Dermis microvascular lymphatic vessel endothelial cell (primary cell): ENCODE data around the gene MRC2. TPM values are rescaled to one million over a fixed set of nuclear protein-coding genes. Genes with fewer than 3 reads are reported as not detected.

Experiments used
- DNase-seq, 2 donors: peaks; one replicate each; pipeline versions ENCODE4 v3.0.0 to v3.0.0-alpha.2; 2010; ENCODE audit warnings: low read depth in 2 of 2
- total RNA-seq: library from RNA; depleted of rRNA; stranded (reverse); fragments of >200 nt; gene quantifications from 2 replicates; pipeline ENCODE4 v1.2.1, GENCODE V29; 2014

MRC2 gene
- total RNA-seq, 1 donor from 2014 or later: 9.2 TPM

DNA sequence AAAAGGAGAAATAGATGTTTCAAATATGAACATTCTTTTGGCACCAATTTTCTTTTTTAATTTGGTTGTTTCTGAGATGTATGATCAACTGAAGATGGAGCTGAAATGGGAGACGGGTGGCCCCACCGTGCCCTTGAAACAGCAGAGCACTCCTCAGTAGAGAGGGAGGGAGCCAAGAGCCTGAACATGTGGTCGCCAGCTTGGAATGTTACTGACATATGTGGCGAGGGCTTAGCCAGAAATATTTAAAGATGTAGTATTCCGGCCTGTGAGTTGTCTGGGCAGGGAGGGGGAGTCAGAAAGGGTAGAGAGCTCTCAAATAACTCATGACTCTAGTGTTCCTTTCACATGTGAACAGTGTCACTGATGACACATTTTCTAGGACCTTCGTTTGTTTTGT lies 13.3 kb upstream of the MRC2 start:
- DNase-seq: no peak

DNA sequence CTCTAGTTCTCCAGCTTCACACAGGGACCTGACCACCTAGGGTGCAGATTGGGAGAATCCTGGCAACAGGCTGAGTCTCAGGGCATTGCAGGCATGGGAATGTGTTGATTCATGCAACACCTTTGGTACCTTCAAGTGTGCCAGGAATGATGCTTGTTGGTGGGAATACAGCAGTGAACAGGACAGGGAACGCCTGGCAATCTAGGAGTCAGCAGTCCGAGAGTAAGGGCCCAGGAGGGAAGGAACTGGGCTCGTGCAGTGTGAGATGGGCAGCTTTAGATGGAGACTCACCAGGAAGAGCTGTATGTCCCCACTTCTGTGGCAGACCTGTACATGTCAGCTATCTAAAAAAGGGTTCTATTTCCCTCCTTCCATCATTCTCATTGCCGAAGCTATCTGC lies 12.0 kb upstream of the MRC2 start:
- DNase-seq: no peak

DNA sequence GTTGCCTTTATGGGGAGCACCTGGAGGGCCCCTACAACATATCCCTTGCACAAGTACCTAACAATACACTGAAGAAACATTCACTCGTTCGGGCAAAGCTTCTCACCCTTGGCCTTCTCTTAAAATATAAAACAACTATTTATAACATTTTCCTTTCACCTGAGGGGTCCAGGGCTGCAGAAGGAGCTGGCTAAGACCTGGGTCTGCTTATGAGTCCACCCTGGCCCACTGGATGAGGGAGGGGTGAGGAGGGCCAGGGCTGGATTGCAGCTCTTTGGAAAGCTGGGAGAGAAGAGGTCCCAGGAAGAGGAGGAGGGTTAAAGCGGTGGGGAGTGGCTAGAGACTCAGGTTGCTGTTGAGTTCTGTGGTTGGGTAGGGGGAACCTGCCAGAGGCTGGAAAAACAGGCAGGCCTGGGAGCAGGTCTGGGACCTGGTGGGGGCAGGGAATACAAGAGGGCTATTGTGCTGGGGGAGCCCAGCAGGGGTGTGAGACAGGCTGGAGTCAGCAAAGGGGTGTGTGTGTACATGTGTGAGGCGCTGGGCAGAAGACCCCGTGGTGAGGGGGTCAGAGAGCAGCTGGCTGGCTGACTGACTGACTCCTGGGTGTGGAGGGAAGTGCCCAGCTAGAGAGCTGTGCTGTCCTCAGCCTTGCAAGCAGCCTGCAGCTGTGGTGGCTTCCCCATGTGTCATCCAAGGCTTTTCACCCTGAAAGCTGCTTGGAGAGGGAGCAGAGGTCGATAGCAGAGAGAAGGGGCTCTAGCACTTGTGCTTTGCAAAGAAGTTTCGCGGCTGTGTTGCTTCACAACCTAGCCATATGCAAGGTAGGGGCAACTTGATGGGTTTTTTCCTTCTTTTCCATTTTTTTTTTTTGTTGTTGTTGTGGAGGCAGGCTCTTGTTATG lies 10.2 kb upstream of the MRC2 start:
- no peak for DNase-seq

DNA sequence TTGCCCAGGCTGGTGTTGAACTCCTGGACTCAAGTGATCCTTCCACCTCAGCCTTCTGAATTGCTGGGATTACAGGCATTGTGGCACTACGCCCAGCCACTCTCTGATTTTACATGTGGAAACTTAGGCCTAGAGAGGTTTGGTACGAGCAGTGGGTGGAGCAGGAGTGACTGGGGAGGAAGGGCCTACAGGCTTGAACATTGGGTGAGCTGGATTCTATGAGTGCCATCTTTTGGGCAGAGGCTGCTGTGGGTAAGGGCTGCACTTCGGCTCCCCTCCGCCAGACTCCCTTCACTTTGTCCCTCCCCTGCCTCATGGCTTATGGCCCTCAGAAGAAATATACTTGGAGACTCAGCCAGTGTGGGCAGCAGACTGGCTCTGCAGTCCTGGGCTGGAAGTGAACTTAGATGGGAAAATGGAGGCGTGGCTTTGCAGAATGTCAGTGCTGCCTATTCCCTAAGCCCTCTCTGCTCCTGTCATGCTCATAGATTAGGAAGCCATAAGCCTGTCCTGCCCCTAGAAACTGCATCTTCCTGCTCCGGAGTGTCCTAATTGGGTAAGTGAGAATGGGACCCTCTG lies 9.5 kb upstream of the MRC2 start:
- no peak for DNase-seq

DNA sequence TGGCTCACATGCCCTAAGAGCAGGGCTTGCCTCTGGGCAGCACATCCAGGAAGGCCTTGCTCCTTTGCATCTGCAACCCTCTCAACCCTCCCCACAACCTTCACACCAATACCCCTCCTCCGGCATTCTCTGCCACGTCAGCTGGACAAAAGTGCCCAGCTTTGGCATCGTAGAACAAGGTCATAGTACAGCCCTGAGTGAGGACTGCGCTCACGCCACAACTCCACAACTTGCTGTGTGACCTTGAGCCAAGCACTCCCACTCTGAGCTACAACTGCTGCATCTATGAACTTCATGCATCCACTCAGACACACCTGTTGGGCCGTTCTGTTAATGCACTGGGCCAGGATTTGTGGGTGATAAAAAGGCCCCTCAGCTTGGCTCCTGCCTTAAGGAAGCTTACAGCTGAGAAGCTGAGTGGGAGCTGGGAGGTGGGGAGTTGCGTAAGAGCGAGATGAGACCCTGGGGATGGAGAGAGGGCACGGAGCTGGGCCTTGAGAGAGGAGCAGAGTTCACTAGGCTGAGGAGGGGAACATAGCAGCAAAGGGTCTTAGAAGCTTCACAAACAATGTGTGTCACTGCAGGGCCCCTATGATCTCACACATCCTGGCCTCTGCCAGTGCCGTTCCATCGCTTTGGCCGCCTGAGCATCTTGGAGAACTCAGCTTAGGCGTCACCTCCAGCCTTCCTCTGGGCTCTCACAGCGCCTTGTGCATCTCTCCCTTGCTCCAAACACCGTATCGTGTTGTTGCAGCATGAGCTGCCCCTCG lies 8.6 kb upstream of the MRC2 start:
- DNase-seq: no peak

DNA sequence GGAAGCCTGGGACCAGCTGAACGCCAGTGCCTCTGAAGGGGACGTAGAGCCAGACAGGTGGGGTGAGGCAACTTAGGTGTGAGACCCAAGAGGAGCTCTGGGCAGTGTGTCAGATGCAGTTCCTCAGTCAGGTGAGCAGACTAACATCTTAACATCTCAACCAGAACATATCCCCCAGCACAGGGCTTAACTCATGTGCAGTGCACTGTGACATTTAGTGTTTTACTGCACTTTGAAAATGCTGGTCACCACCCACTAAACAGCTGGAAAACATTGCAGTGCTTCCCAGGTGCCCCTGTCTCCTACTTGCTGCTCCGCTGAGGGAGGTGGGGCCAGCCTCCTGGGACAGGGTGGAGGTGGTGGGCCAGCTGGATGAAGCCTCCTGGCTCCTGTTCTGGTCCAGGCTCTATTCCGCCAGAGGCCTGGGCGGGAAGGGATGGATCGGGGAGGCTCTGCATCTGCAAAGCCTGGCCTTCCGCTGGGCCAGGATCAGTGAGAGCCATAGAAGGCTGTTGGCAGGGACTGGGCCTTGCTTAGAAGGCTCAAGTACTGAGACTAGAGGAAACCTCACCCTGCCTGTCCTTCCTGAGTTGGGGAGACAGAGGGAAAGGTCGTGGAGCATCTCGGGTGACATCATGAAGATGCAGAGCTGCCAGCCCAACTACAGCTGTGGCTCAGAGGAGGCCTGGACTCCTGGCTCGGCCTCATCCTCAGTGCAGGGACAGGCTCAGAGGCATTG lies 7.9 kb upstream of the MRC2 start:
- no peak for DNase-seq

DNA sequence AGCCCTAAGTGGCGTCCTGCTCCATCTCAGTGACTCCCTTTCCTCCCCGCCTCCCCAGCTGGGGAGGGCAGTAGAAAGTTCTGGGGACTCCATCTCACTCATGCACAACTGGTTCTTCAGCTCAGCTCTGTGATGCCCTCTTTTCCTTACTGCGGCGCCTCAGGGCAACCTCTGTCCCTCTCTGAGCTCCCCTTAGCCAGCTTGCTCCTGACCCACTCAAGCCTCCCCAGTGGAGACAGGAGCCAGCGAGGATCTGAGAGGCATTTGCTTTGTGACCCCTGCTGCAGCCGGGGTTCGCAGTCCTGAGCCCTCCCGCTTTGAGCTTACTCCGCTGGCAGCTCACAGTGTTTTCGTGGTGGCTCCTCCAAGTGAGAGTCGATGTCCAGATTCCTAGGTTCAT lies 6.2 kb upstream of the MRC2 start:
- no peak for DNase-seq

DNA sequence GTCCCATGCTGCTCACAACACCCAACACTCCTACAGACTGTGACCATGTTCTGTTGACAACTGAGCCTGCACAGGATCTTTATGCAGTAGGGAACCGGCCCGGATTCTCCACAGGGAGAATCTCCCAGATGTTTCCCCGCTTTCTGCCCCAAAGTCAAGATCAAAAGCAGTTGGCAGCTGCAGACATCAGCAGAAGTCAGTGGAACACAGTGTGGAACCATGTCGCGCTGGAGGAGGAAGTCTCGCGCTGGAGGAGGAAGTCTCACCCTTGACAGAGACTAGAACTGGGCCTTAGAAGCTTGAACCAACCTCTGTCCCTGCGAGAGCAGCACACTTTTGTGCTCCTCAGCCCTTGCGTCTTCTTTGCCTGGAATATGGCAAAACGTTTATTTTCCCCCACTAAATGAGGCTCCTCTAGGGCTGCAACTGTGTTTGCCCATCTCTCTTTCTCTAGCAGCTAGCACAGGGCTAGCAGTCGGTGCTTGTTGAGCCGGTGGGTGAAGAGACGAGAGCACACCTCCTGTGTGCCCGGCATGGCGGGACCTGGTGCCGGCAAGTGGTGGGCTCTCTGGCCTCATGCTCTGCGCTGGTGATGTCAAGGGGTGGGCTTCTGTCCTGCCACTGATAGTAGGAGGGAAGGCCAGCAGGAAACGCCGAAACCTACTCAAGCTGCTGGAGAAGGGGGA lies 2.1 kb upstream of the MRC2 start:
- DNase-seq: no peak

DNA sequence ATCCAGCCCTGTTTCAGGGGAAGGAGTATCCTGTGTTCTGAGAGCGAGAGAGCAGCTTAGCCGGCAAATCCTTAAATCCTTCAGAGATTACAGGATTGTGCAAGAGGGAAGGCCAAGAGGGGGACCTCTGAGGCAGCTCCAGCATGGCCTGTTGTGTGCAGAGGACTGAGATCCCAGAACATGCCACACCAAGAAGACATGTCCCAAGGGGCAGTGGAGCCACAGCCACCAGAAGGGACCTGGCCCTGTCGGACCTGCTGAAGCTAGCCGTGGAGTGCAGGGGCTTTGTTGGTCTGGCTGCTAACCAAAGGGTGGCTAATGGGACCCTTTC lies 1.6 kb upstream of the MRC2 start:
- DNase-seq: no peak

DNA sequence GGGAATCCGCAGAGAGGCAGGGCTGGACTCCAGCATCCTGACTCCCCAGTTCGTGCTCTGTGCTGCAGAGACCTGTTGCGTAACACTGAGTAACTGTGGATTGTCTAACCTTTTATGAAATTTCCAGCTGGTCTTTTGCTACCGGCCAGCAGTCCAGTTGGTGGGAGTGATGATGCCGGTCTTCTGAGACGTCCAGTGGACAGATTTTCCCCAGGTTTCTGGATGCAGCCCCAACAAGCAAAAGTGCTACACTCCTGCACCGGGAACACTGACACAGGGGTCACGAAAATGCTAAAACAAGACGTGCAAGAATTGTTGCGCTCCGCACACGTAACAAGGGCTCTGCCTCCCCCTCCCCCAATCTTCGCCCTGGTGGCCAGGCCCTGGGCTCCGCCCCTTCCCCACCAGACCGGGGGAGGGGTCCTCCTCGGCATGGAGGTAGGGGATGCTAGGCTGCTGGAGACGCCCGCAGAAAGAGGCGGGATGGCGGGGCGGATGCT lies 701 bp upstream of the MRC2 start:
- peak in 1 of 2 donors; percentile 22 for DNase-seq

DNA sequence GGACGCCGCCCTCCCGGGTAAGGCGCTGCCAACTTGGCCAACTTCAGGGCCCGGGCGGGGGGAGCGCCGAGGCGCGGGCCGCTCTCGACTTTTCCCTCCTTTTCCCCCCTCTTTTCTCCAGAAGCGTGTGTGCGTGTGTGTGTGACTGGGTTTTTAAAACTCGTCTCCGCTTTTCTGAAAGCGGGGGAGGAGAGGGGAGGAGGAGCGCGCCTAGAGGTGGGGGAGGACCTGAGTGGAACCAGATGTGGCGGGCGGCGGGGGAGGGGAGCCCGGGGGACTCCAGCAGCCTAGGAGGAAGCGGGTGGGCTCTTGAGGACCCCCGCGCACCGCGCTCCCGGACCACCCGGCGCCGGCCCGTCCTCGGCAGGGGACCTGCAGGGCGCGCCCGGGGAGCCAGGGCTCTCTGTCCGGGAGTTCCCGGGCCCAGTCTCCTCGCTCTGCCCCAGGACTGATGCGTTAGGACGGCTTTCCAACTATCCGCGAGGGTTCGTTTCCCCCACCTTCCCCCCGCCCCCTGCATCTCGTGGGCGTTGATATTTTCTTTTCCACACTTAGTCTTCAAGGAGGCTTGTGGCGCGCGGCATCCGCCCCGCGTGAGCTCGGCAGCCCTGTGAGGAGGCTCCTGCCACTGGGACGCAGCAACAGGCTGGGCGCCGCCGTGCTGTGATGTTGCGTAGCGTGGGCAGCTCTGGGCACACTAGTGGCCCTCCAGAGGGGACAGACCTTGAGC lies 599 bp downstream of the MRC2 start:
- peak in 1 of 2 donors; percentile 51 for DNase-seq

DNA sequence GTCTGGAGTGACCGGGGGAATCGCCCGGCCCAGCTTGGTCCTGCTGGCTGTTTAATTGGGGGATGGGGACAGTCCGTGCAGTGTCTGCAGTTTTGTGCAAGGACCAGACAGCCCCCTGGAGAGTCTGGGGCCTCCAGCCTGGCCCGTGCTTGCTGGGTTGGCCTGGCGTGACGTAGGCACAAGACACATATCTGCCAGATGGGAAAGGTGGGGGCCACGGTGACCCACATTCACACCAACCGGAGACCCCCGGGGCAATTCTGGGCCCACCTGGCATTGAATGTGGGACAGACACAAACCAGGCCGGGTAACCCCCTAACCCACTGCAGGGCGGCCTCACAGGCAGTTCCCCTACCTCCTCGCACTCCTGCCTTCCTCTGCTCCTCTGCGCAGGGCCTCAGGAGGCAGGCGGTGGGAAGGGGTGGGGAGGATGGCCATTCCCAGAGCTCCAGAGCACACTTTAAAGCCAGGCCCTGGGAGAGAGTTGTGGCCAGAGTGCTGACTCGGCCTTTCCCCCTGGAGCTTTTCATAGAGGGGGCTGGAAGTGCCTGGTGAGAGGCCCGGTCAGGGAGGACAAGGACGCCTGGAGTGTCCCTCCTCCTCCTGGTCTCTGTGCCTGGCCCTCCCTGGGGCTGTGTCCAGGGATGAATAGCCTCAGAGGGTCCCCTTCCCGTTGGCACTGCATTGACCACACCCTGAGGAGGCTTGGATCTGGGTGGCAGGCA lies 1.5 kb downstream of the MRC2 start:
- DNase-seq: no peak

DNA sequence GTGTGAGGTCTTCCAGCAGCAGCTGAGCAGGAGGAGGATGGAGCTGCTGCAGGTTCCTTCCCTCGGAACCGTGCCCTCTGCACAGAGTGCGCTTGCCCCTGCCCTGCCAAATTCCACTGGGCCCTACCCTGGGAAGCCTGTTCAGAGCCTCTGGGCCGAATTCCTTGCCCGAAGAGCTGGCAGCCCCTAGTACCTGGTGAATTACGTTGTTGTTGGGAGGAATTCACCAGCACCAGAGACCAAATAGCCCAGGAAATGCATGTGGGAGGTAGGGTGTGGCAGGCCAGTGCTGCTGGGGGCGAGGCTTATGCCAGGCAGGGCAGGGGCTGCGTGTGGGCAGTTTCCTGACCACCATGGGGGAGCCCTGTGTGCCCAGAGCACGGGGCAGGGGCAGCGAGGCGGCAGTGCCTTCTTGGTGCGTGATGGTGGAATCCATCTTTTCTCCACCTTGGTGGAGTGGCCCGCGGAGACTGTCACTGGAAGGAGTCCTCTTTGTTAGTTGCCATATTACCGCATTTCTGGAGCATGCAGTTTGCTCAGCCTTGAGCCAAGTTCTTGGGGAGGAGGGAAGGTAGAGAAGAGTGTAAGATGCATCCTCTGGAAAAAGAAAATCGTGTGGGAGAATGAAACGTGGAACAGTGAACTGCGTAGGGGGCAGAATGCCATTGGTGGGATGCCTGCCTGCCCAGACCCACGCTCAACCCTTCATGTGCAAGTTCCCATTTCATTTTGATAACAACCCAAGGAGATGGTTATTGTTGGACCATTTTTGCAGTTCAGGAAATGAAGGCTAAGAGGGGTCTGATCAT lies 2.3 kb downstream of the MRC2 start:
- DNase-seq: no peak

DNA sequence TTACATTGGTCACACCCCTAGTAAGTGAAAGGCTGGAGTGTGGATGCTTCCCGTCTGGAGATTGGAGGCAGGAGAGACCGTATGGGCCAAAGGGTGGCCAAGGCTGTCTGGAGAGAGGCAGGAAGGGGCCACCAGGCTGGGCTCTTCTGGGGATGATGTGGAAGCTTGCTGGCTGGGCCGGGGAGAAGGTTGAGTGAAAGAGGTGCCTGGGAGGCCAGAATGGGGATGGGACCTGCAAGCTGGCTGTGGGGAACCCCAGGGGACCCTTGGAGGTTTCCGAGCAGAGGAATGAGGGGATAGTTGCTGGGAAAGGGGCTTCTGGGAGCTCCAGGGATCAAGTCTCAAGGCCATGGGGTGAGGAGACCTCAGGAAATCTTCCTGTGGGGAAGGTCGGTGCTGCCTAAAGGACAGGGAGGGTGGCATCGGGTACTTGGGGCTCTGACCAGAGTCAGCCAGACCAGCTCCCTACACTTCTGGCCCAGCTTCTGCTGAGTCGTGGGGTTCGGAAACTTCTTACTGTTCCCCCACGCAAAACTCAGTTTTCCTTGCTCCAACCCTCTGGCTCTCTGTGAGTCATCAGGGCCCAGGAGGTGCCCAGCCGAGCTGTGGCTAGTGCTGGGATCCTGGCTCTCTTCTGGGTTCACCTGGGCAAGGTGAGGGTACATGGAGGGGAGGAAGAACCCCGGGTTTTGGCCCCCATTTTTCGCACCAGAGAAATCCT lies 3.1 kb downstream of the MRC2 start:
- DNase-seq: no peak

DNA sequence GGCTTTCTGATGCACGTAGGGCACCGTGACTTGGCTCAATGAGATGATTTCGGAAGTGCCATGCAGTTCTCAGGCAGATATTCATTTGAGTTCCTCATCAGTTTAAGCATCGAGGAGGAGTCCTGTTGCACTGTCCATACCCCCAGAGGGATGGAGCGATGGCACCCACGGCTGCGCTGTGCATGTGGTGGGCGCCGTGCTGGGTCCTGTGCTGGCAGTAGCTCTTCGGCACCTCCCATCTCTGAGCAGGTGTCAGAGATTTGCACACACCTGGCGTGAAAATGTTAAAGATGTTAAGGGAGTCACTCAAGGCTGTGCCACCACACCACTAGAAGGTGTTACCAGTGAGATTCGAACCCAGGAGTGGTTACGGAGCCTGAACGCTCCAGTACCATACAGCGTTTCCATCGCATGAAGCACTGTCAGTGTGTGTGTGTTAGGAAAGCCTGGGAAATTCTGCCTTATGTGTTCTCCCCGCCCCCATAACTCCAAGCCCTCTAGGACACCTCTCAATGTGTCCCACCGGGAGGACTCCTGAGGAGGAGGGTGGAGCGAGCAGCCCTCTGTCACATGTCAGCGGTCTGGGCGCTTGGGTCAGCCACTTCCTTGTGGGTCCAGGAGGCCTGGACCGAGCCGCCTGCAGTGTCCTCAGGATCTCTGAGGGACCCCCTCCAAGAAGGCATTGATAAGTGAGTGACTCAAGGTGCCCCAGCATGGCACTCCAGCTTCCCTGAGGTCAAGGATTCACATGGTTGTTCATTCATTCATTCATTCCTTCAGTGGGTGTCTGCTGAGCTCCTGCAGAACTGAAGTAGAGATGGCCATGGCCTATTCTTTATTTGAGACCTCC lies 3.8 kb downstream of the MRC2 start:
- no peak for DNase-seq

DNA sequence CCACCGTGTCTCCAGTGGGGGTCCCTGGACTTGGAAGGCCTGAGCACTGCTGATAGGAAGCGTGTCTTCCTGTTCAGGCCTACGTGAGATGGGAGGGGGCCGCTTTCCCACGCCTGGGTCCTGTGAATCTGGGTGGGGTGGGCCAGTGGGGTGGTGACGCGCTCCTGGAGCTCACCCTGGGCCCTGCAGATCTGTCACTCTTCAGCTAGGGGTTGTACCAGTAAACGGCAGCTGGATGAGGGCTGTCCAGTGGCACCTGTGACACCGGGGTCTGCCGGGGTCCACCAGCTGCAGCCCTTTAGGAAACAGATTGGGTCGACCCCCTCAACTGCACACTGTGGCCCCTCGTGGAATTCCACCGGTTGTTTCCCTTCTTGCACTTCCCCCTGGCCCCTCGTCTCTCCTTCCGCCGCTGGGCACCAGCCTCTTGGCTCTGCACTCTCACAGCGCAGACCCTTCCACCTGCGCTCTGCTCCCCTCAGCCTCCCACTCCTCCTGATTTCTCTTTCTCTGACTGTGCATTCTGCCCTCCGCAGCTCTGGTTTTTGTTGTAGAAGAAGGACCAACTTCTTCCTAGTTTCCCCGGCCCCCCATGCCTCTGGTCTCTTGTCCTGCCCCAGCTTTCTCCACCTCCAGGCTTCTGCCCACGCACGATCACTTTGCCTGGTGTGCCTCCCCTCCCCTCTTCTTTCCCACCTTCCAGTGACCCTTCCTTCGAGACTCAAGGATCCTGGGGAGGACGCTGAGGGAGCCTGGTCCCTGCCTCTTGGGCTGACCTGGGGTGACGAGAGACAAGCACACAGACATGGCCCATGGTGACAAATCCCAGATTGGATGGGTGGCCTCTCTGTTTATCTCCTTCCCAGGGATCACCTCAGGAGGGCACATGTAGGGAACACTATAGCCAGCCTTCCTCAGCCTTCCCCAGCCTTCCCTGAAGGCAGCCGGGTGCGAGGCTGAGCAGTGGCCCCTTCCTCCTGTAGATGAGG lies 4.8 kb downstream of the MRC2 start:
- DNase-seq: no peak
